Diencephalon (tissue), 1 donor: ENCODE results near the gene HAUS2. TPM values are rescaled to one million over a fixed set of nuclear protein-coding genes. Genes with fewer than 3 reads are reported as not detected.

Experiments used
- total RNA-seq: library from RNA; depleted of rRNA; stranded (reverse); fragments of >200 nt; gene quantifications from one replicate; pipeline ENCODE4 v1.2.3, GENCODE V29; 2014

Gene HAUS2
- total RNA-seq = 47.1 TPM

DNA sequence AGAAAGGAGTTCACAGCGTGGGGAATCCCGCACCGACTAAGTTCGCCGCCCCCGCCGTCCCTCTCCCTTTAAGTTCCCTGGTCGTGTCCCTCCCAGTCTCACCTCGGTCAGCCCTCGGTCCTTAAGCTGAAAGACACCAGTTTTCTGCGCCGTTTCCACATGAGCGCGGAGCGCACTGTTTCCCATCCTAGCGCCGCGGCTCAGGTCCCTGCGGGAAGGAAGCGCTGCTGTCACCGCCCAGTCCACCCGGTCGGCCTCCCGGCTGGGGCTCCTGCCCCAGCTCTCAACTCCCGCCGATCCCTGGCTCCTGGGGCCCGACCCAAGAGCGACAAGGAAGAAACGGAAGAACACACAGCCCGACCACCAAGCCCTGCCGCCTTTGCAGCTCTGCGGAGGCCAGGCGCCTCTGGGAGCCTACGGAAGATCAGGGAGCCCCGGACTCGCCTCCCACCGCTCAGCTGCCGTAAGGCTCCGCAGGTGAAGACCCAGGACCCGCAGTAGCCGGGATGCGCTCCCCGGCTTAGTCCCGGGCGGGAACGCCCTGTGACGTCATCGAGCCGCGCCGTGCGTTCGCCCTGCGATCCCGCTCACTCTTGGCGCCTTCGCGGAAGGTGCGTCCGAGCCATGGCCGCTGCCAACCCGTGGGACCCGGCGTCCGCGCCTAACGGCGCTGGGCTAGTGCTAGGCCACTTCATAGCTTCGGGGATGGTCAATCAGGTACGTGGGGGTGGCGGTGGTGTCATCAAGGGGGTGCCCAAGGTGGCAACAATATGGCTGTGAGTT lies at the start of gene HAUS2, which contains the start of gene LRRC57:
Gene HAUS2, plus strand, starts transcription at position 590 of the 783 bp plus-strand sequence. Its CDS starts 35 bp downstream, at position 625.
Gene LRRC57, minus strand, starts transcription at position 545 of the 783 bp plus-strand sequence. Its CDS starts 359 bp downstream, at position 186.

DNA sequence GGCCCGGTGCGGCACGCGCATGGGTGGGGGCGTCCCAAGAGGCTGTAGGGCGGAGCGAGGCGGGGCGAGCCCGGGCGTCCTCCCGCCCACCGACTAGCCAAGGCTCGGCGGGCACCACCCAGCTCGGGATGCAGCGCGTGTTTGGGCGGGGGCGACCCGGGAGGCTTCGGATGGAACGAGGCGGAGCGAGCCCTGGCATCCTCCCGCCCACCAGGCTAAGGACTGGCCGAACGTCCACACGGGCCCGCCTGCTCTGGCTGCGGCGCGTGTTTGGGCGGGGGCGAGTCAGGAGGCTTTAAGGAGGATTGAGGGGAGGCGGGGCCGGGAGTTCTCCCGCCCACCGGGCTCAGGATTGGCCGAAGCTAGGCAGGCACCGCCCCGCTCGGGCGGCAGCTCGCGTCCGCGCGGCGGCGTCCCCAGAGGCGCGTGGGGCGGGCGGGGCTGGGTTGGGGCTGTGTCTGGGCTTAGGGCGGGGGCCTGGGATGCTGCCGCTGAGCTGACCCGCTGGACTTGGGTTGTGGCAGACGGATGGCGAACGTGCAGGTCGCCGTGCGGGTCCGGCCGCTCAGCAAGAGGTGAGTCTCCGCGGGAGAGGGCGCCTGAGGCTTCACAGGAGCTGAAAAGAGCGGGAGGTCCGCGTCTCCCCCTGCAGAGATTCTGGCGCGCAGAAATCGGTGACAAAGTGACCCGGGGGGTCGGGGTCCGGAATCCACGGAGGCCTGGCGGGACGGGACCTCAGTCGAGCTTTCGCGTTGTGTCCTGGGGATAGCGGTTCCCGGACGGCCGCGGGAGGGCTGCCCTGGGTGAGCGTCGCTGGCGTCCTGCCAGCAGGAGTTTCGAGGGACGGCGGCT lies 26.8 kb downstream of the HAUS2 start, which contains the start of gene STARD9:
Gene STARD9, plus strand, starts transcription at position 419 of the 852 bp plus-strand sequence. Its CDS starts 110 bp downstream, at position 529.

Other genes starting within 250 kb of the HAUS2 start
- 2.5 TPM for gene CAPN3, start 189.3 kb upstream of the HAUS2 start, total RNA-seq
- 63.9 TPM for gene ZNF106, start 57.7 kb upstream of the HAUS2 start, total RNA-seq
- gene SNAP23, start 53.2 kb upstream of the HAUS2 start, total RNA-seq = 30.2 TPM
- 17.1 TPM for gene LRRC57, start within 50 bp of the HAUS2 start, total RNA-seq
- 7.2 TPM for gene STARD9, start 26.8 kb downstream of the HAUS2 start, total RNA-seq
- 6.7 TPM for gene CDAN1, start 188.3 kb downstream of the HAUS2 start, total RNA-seq